Lung (tissue), 12 donors: ENCODE measurements around the gene OGFOD3. TPM values are rescaled to one million over a fixed set of nuclear protein-coding genes. Genes with fewer than 3 reads are reported as not detected.
"Not testable (repeated sequence)": the region's sequence is repeated elsewhere in the genome, so short reads cannot be mapped to it uniquely, and the experiment has no call there.

ENCODE experiments used
- ATAC-seq: fragments of 200-7000 bp; cut with Tn5 transposase; one replicate; pipeline ENCODE4 v1.9.1; 2020; ENCODE audit warnings: moderate number of reproducible peaks; ENCODE audit not compliant: insufficient read depth, low FRiP score
- DNase-seq, 3 donors: peaks; one replicate each; pipeline ENCODE4 v3.0.0-alpha.2; 2013 to 2017
- H3K27ac ChIP-seq, 2 donors: one replicate each; pipeline ENCODE4 v1.5.1; 2013; ENCODE audit warnings: mild to moderate bottlenecking in 2 of 2, moderate library complexity in 2 of 2, control low read depth in 1 of 2, inconsistent platforms in 1 of 2, low read depth in 1 of 2, low read length in 1 of 2
- H3K27me3 ChIP-seq, 3 donors: one replicate each; pipeline ENCODE4 v1.5.1; 2013; ENCODE audit warnings: low read length in 2 of 3; ENCODE audit not compliant: control insufficient read depth in 3 of 3, insufficient read depth in 3 of 3
- H3K36me3 ChIP-seq, 4 donors: one replicate each; pipeline ENCODE4 v1.5.1; 2013; ENCODE audit warnings: low read length in 4 of 4, mild to moderate bottlenecking in 1 of 4, moderate library complexity in 1 of 4; ENCODE audit not compliant: control insufficient read depth in 4 of 4, insufficient read depth in 4 of 4
- H3K4me1 ChIP-seq, 5 donors: one replicate each; pipeline ENCODE4 v1.5.1; 2013; ENCODE audit warnings: low read length in 5 of 5, mild to moderate bottlenecking in 2 of 5, moderate library complexity in 1 of 5; ENCODE audit not compliant: control insufficient read depth in 5 of 5, insufficient read depth in 5 of 5
- H3K4me3 ChIP-seq: one replicate; pipeline ENCODE4 v1.5.1; 2013; ENCODE audit warnings: mild to moderate bottlenecking, control low read depth, moderate library complexity
- H3K9ac ChIP-seq, 2 donors: one replicate each; pipeline ENCODE4 v1.5.1; 2013; ENCODE audit warnings: low read length in 2 of 2, control low read depth in 1 of 2; ENCODE audit not compliant: insufficient read depth in 1 of 2
- H3K9me3 ChIP-seq, 4 donors: one replicate each; pipeline ENCODE4 v1.5.1; 2013; ENCODE audit warnings: low read length in 3 of 4, mild to moderate bottlenecking in 1 of 4, moderate library complexity in 1 of 4; ENCODE audit not compliant: control insufficient read depth in 4 of 4, insufficient read depth in 3 of 4
- CTCF ChIP-seq: IDR thresholded peaks from 2 replicates; pipeline ENCODE4 v1.5.1; 2012; ENCODE audit warnings: mild to moderate bottlenecking; ENCODE audit errors: control extremely low read depth, extremely low read depth
- WGBS, 2 donors: extraction: QIAGEN DNeasy Blood & Tissue Kit; methylation state at CpG; one replicate each; pipeline ENCODE4 v1.1.7; 2013; 5-methylcytosine and 5-hydroxymethylcytosine counted together
- polyA plus RNA-seq, 2 donors: library from polyadenylated mRNA; stranded (reverse); fragments of 200-250 nt; gene quantifications; one replicate each; pipeline ENCODE4 v1.2.1, GENCODE V29; 2013
- total RNA-seq, 2 donors: library from RNA; depleted of rRNA in 1 of 2; stranded (reverse); fragments of >200 nt in 1 of 2; gene quantifications; one replicate each; pipeline ENCODE4 v1.2.1, GENCODE V29; 2014 to 2021
- donor health status: control.
- donor health status: control.
- donor health status: Bipolar disorder and iron deficiency.
- donor health status: healthy.
- donor health status: DM: yes; HTN: yes; CAD: no.

OGFOD3 gene
- total and polyA plus RNA-seq, 4 donors = 20.6 to 41.6 (median 29.8) TPM

GRCh38 chr17:82415336-82415735 lies 3.0 kb downstream of the OGFOD3 start:
- 92 to 95% methylated on average over 26 of the region's 26 CpGs for WGBS, 2 donors
- no peak overlapping the region for H3K9ac ChIP-seq
- H3K27me3 ChIP-seq = no peaks in the 10 kb centered on the region
- no peak overlapping the region for H3K27ac ChIP-seq
- H3K4me1 ChIP-seq = peaks cover 0 to 17% (median 4%) of the 10 kb centered on the region in 5 donors
- no peak for TF ChIP-seq CTCF
- H3K4me3 ChIP-seq = no peak overlapping the region
- ATAC-seq = no peak
- DNase-seq = no peak
- peaks cover 0 to 8% (median 0%) of the 10 kb centered on the region in 4 donors for H3K36me3 ChIP-seq
- no peaks in the 10 kb centered on the region for H3K9me3 ChIP-seq

- Histone ChIP-seq H3K4me1 (peaks cover 0 to 17% (median 4%) of the 10 kb centered on the region in 5 donors), H3K9me3 (no peaks in the 10 kb centered on the region), H3K27ac (no peak overlapping the region), H3K36me3 (peaks cover 0 to 10% (median 0%) of the 10 kb centered on the region in 4 donors), H3K4me3 (no peak overlapping the region), H3K27me3 (no peaks in the 10 kb centered on the region), H3K9ac (no peak overlapping the region)
- DNase-seq = peak; percentile 75 to 79 (median 76)
- peak; percentile 58 for TF ChIP-seq CTCF
- 26 to 27% methylated on average over 38 of the region's 38 CpGs for WGBS, 2 donors
- ATAC-seq = no peak
Measured at GRCh38 chr17:82414548-82415281, 3.7 kb downstream of the OGFOD3 start.

DNA sequence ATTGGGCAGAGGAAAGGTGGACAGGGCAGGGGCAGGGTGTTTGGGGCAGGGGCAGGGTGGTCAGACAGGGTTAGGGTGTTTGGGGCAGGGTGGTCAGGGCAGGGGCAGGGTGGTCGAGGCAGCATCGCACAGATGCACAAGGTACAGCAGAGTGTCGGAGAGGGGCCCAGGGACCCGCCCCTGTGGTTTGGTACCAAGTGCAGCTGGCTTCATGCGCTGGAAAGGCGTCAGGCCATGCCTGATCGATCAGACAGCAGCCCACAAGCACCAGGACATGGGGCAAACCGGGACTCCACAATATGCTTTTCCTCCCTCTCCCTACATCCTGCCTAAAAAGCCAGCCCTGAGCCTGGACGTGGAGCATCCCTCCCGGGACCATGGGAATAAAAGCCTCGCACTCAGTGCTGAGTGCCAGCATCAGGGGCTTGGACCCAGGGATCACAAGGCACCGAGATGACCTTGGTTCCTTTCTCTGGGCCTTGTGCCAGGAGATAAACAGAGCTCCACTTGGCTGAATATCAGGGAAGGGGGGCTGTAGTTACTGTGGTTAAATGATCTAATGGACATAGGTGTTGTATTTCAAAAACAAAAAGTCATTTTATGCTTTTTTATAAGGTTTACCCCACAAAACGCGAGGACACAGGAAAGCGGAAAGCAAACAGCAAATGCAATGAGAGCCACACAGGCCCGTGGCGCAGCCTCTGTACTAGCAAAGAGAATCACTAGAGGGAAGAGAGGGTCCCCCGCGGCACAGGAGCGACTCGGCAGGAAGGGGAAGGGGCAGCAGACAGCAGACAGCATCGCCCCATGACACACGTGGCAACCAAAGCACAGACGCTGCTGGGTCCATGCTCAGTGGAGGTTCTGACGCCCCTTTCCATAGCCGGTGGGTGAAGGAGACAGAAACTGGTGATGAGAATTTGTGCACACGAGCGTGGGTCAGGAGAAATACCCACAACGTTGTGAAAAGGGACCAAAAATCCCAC lies 5.6 kb downstream of the OGFOD3 start:
- no peak for ATAC-seq
- H3K4me1 ChIP-seq = peaks cover 0 to 7% (median 3%) of the 10 kb centered on the region in 5 donors
- peaks cover 0 to 16% (median 0%) of the 10 kb centered on the region in 4 donors for H3K36me3 ChIP-seq
- no peak overlapping the region for H3K4me3 ChIP-seq
- no peak for TF ChIP-seq CTCF
- no peak overlapping the region for H3K9ac ChIP-seq
- no peak overlapping the region for H3K27ac ChIP-seq
- 89 to 91% methylated on average over 29 of the region's 29 CpGs for WGBS, 2 donors
- H3K9me3 ChIP-seq = no peaks in the 10 kb centered on the region
- H3K27me3 ChIP-seq = no peaks in the 10 kb centered on the region
- DNase-seq = no peak

DNA sequence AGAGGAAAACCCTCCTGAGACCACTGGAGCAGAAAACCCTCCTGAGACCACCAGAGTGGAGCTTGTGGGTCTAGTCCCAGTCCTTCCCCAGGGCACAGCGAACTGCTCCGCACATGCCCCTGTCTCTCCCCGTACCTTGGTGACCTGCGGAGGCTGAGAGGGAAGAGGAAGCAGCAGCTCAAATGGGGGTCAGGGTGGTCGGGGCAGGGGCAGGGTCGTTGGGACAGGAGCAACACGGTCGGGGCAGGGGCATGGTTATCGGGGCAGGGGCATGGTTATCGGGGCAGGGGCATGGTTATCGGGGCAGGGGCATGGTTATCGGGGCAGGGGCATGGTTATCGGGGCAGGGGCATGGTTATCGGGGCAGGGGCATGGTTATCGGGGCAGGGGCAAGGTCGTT lies 6.3 kb downstream of the OGFOD3 start:
- not testable (repeated sequence) for ATAC-seq
- WGBS, 2 donors = 95% methylated on average over 15 to 16 of the region's 16 CpGs

More for the DNA sequence above, 6.3 kb downstream of the OGFOD3 start:
- not testable (repeated sequence) for H3K27ac ChIP-seq, H3K4me1 ChIP-seq, H3K27me3 ChIP-seq, H3K9me3 ChIP-seq, DNase-seq, H3K4me3 ChIP-seq, H3K9ac ChIP-seq
- H3K36me3 ChIP-seq = peaks cover 0 to 19% (median 0%) of the 10 kb centered on the region in 4 donors
